Non-pigmented ciliary epithelial cell (primary cell): ENCODE measurements around the gene PPP2R5E.
"Not testable (repeated sequence)": the region's sequence is repeated elsewhere in the genome, so short reads cannot be mapped to it uniquely, and the experiment has no call there.

ENCODE experiments used
- DNase-seq: peaks from one replicate; pipeline ENCODE4 v3.0.0-alpha.2; 2010; ENCODE audit warnings: low read depth

The PPP2R5E gene

GRCh38 chr14:63522511-63522910 lies 20.7 kb downstream of the PPP2R5E start:
- not testable (repeated sequence) for DNase-seq

GRCh38 chr14:63517354-63517753 lies 25.8 kb downstream of the PPP2R5E start:
- DNase-seq = no peak

GRCh38 chr14:63515240-63515639 lies 27.9 kb downstream of the PPP2R5E start:
- DNase-seq = no peak

- no peak for DNase-seq
Observed at GRCh38 chr14:63513756-63514155, 29.4 kb downstream of the PPP2R5E start.

GRCh38 chr14:63512861-63513260 lies 30.3 kb downstream of the PPP2R5E start:
- DNase-seq = no peak

- no peak for DNase-seq
Observed at GRCh38 chr14:63510538-63510937, 32.6 kb downstream of the PPP2R5E start.

GRCh38 chr14:63508033-63508432 lies 35.1 kb downstream of the PPP2R5E start:
- DNase-seq = no peak

GRCh38 chr14:63504648-63505047 lies 38.5 kb downstream of the PPP2R5E start:
- no peak for DNase-seq

- no peak for DNase-seq
Observed at GRCh38 chr14:63501429-63501828, 41.7 kb downstream of the PPP2R5E start.

- no peak for DNase-seq
Observed at GRCh38 chr14:63499701-63500250, 43.4 kb downstream of the PPP2R5E start.

- no peak for DNase-seq
Observed at GRCh38 chr14:63496837-63497400, 46.3 kb downstream of the PPP2R5E start.

GRCh38 chr14:63493246-63493645 lies 49.9 kb downstream of the PPP2R5E start:
- DNase-seq = no peak

GRCh38 chr14:63492391-63492790 lies 50.8 kb downstream of the PPP2R5E start:
- DNase-seq = no peak

- DNase-seq = no peak
Observed at GRCh38 chr14:63487724-63488123, 55.5 kb downstream of the PPP2R5E start.

- DNase-seq = no peak
Observed at GRCh38 chr14:63486738-63487137, 56.4 kb downstream of the PPP2R5E start.

- no peak for DNase-seq
Observed at GRCh38 chr14:63483315-63483714, 59.9 kb downstream of the PPP2R5E start.

GRCh38 chr14:63480599-63480998 lies 62.6 kb downstream of the PPP2R5E start:
- DNase-seq = no peak

- DNase-seq = no peak
Observed at GRCh38 chr14:63478437-63478852, 64.7 kb downstream of the PPP2R5E start.

GRCh38 chr14:63478010-63478409 lies 65.2 kb downstream of the PPP2R5E start:
- no peak for DNase-seq

GRCh38 chr14:63477556-63477955 lies 65.6 kb downstream of the PPP2R5E start:
- no peak for DNase-seq

- no peak for DNase-seq
Observed at GRCh38 chr14:63475761-63476160, 67.4 kb downstream of the PPP2R5E start.

GRCh38 chr14:63474844-63475243 lies 68.3 kb downstream of the PPP2R5E start:
- DNase-seq = no peak

- DNase-seq = no peak
Observed at GRCh38 chr14:63474111-63474510, 69.1 kb downstream of the PPP2R5E start.
